AG10803 (cell line): Measurements from ENCODE around the gene L3MBTL4.

Source experiments
- DNase-seq: peaks from one replicate; pipeline ENCODE4 v3.0.0; 2010; ENCODE audit warnings: low read depth
- H3K4me3 ChIP-seq: 2 replicates; pipeline ENCODE4 v1.5.1; 2011; ENCODE audit warnings: mild to moderate bottlenecking, low read length, control low read depth
- TF ChIP-seq, protein P1 (sequence below): conservative IDR thresholded peaks from 2 replicates; pipeline ENCODE4 v1.5.1; 2011; ENCODE audit warnings: mild to moderate bottlenecking, low read length, control low read depth, inconsistent platforms

Gene L3MBTL4

DNA sequence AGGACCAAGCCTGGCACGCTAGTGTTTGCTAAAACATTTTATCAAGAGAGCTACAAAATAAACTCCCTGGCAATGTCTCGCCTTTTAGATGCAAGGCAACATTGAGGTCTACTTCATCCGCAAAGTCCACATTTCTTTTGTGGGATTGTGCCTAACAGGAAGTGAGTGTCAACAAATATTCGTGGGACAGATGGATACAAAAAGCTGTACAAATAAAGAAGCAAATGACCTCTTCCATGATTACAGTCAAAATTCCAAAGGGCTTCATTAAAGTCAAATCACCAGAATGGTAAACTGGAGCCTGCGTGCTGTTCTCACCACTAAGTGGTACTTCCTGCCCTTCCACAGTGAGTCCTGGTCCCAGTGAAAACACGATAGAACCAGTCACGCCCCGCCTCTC is 40.4 kb downstream of the L3MBTL4 start:
- no peak overlapping the region for H3K4me3 ChIP-seq

GRCh38 chr18:6373187-6373586 is 41.5 kb downstream of the L3MBTL4 start:
- DNase-seq = no peak

More for the DNA sequence above, 40.4 kb downstream of the L3MBTL4 start:
- TF ChIP-seq, protein P1, sequence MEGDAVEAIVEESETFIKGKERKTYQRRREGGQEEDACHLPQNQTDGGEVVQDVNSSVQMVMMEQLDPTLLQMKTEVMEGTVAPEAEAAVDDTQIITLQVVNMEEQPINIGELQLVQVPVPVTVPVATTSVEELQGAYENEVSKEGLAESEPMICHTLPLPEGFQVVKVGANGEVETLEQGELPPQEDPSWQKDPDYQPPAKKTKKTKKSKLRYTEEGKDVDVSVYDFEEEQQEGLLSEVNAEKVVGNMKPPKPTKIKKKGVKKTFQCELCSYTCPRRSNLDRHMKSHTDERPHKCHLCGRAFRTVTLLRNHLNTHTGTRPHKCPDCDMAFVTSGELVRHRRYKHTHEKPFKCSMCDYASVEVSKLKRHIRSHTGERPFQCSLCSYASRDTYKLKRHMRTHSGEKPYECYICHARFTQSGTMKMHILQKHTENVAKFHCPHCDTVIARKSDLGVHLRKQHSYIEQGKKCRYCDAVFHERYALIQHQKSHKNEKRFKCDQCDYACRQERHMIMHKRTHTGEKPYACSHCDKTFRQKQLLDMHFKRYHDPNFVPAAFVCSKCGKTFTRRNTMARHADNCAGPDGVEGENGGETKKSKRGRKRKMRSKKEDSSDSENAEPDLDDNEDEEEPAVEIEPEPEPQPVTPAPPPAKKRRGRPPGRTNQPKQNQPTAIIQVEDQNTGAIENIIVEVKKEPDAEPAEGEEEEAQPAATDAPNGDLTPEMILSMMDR = no peak
- DNase-seq = no peak

DNA sequence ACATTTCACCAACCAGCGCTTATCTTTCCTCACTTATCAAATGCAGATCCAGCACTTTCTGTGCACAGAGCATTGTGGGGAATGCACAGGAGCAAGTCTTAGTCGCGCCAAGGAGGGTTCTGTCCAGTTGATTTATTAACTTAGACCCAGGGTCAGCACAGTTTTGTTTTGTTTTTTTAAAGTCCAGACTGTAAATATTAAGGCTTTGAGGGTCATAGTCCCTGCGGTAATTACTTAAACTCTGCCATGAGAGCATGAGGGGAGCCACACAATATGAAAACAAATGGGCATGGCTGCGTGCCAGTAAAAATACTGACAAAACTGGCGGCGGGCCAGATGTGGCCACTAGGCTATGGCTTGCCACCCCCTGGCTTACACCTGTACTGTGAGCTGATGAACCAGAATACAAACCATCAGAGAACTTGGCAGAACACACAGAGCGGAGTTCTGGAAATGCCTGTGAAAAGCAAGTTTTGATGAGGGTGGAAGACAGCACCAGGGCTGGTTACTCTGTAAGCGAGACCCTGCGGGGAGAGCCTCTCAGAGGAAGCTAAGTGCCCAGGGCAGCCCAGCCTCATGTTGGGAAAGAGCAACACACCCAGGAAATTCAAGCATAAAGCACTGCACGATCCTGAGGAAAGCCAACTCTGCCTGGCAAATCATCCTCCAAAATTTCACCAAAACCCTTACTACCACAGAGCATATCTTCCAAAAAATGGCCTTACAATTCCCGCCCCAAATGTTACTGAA is 43.6 kb downstream of the L3MBTL4 start:
- no peak for DNase-seq
- TF ChIP-seq, protein P1 = no peak

More at GRCh38 chr18:6373187-6373586, 41.5 kb downstream of the L3MBTL4 start:
- TF ChIP-seq, protein P1 = no peak
- H3K4me3 ChIP-seq = no peak overlapping the region

DNA sequence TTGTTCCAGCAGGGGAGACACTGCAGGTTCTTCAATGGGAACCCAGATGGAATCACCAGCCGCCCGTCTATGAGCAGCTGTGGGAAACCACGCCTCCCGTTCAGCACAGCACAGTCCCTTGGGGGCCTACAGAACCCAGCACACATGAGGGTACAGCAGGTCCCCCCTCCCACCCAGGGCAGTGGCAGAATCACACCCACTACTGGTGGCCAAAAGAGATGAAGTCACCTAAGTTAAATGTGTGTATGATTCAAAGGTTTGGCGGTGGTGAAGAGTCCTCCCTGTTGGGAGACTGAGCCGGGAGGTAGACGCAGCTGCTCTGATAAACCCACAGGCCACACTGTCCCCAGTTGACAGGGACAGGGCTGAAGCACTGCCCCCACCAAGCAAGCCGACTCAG is 44.3 kb downstream of the L3MBTL4 start:
- TF ChIP-seq, protein P1 = no peak
- no peak overlapping the region for H3K4me3 ChIP-seq
- no peak for DNase-seq

More for the DNA sequence above, 43.6 kb downstream of the L3MBTL4 start:
- no peak overlapping the region for H3K4me3 ChIP-seq

- H3K4me3 ChIP-seq = no peak overlapping the region
- DNase-seq = no peak
- TF ChIP-seq, protein P1 = no peak
Measured at GRCh38 chr18:6368017-6368416, 46.7 kb downstream of the L3MBTL4 start.

GRCh38 chr18:6367208-6367607 is 47.5 kb downstream of the L3MBTL4 start:
- no peak for DNase-seq
- H3K4me3 ChIP-seq = no peak overlapping the region
- TF ChIP-seq, protein P1 = no peak

- TF ChIP-seq, protein P1 = no peak
- no peak for DNase-seq
- H3K4me3 ChIP-seq = no peak overlapping the region
Measured at GRCh38 chr18:6366776-6367175, 47.9 kb downstream of the L3MBTL4 start.
